GM10266 (cell line): ENCODE results near the gene RHEBL1.

Experiments
- DNase-seq: peaks from one replicate; pipeline ENCODE4 v3.0.0; 2012; ENCODE audit errors: extremely low spot score
- CTCF ChIP-seq: IDR thresholded peaks from 2 replicates; pipeline ENCODE4 v1.5.1; 2012; ENCODE audit warnings: mild to moderate bottlenecking, low read depth; ENCODE audit not compliant: control insufficient read depth, insufficient read depth; ENCODE audit errors: missing control alignments

Gene RHEBL1

GRCh38 chr12:49039421-49040363 lies 30.1 kb downstream of the RHEBL1 start:
- no peak for TF ChIP-seq CTCF
- DNase-seq: no peak

GRCh38 chr12:49038291-49038955 lies 31.4 kb downstream of the RHEBL1 start:
- TF ChIP-seq CTCF: no peak
- DNase-seq: no peak

GRCh38 chr12:49037947-49038237 lies 31.9 kb downstream of the RHEBL1 start:
- TF ChIP-seq CTCF: no peak
- DNase-seq: no peak

GRCh38 chr12:49037111-49037946 lies 32.5 kb downstream of the RHEBL1 start:
- no peak for DNase-seq
- TF ChIP-seq CTCF: no peak

- TF ChIP-seq CTCF: no peak
- no peak for DNase-seq
These were observed 33.8 kb downstream of the RHEBL1 start for GRCh38 chr12:49036029-49036428.

GRCh38 chr12:49034286-49034622 lies 35.5 kb downstream of the RHEBL1 start:
- no peak for TF ChIP-seq CTCF
- DNase-seq: no peak
